ENCODE results near the gene CUTC. TPM values are rescaled to one million over a fixed set of nuclear protein-coding genes. Genes with fewer than 3 reads are reported as not detected.

CUTC gene
- total RNA-seq, 1 donor = 18.3 TPM

DNA sequence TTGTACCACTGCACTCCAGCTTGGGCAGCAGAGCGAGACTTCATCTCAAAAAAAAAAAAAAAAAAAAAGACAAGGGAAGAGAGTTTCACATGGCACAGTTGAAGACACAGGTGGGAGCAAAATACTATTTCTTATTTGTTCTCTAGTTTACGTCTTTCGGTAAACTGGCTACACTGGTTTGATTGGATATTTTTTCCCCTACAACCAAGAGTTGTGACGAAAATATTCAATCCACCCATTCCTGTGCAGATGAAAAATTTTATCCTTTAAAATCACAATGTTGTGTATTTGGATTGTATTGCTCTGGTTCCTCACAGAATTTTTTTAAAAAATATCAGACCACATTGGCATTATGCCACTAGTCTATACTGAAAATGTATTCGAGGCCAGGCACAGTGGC lies 35.9 kb downstream of the CUTC start:
- no peak for DNase-seq (ENCODE audit: low read depth)
- H3K4me3 ChIP-seq (ENCODE audit: low read depth, low read length) = no peak overlapping the region
- TF ChIP-seq, protein P1, sequence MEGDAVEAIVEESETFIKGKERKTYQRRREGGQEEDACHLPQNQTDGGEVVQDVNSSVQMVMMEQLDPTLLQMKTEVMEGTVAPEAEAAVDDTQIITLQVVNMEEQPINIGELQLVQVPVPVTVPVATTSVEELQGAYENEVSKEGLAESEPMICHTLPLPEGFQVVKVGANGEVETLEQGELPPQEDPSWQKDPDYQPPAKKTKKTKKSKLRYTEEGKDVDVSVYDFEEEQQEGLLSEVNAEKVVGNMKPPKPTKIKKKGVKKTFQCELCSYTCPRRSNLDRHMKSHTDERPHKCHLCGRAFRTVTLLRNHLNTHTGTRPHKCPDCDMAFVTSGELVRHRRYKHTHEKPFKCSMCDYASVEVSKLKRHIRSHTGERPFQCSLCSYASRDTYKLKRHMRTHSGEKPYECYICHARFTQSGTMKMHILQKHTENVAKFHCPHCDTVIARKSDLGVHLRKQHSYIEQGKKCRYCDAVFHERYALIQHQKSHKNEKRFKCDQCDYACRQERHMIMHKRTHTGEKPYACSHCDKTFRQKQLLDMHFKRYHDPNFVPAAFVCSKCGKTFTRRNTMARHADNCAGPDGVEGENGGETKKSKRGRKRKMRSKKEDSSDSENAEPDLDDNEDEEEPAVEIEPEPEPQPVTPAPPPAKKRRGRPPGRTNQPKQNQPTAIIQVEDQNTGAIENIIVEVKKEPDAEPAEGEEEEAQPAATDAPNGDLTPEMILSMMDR (IDR thresholded peaks at IDR 0.05; ENCODE audit: insufficient read depth, low read length) = no peak

DNA sequence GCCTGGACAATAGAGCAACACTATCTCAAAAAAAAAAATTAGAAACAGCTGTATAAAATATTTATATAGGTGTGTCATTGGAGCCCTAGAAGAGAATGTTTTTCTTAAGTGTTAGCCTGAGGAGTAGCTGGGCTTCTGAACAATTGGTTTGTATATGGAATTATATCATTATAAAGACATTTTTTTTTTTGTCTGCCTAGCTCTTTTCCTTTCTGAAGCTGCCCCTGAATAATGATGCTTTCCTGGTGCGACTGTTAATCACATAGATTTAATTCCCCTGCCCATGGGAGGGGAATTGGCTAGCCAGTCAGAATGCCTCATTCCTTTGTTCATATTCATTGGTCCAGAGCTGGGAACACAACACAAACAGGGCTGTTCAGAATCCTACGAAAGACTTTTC lies 36.5 kb downstream of the CUTC start:
- TF ChIP-seq, protein P1 (IDR thresholded peaks at IDR 0.05; ENCODE audit: insufficient read depth, low read length) = no peak
- no peak overlapping the region for H3K4me3 ChIP-seq (ENCODE audit: low read depth, low read length)
- peak; percentile 74 for DNase-seq (ENCODE audit: low read depth)

DNA sequence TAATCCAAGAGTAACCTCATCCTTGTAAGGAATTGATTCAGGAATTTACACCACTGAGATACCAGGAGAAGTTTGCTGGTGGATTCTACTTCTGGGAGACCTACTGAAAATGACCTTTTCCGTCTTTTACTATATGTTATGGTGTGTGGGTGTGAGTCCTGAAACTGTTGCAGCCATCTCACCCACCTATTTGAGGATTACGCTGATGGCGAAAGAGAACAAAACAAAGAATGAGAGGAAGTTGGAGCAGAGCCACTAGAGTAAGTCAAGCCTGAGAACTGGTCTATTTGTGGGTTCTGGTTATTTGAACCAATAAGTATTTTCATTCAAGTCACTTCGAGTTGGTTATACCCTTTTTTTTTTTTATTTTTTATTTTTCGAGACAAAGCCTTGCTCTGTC lies 37.7 kb downstream of the CUTC start:
- no peak overlapping the region for H3K4me3 ChIP-seq (ENCODE audit: low read depth, low read length)
- no peak for DNase-seq (ENCODE audit: low read depth)
- TF ChIP-seq, protein P1 (IDR thresholded peaks at IDR 0.05; ENCODE audit: insufficient read depth, low read length) = no peak

DNA sequence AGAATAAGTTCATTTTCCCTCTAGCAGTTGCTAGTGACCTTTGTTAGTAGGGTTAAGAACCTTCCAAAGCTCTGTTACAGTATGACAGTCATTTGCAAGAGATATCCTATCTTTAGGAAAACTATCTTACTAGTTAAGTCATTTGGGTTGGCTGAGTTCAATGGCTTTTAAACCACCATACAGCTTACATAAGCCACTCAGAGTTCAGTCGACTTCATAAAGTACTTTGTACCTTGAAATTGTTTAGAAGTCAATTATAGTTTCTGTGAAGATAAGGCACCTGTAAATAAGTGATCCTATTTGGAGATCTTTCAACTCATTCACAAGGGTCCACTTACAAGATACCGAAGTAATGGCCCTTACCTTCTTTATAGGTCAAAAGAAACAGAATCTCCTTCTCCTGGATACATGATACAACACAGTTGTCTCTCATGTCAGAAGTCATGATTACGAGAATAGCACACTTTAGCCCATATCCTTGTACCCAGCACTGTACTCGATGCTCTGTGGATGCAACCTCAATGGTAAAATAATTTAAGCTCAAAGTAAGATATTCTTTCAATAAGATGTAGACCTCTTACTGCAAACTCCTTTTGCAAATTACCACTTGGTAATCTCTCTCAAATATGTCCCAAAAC lies 38.5 kb downstream of the CUTC start:
- TF ChIP-seq, protein P1 (IDR thresholded peaks at IDR 0.05; ENCODE audit: insufficient read depth, low read length) = no peak
- H3K4me3 ChIP-seq (ENCODE audit: low read depth, low read length) = no peak overlapping the region
- DNase-seq (ENCODE audit: low read depth) = no peak

DNA sequence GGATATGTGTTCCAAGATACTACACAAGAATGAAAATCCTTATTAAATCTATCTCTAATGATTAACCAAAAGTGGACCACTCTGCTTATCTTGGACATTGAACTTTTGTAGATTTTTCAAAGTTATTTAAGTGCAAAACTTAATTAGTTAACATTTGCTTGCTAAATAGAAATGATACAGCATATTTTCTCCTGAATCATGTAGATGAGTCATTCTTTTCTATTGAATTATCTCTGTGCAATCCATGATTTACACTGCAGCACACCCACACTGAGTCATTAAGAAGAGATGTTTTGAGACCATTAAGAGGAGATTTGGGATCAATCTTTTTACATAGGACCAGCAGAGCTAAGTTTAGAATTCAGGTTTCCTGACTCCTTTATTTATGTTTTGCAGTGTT lies 43.8 kb downstream of the CUTC start:
- TF ChIP-seq, protein P1 (IDR thresholded peaks at IDR 0.05; ENCODE audit: insufficient read depth, low read length) = no peak
- peak; percentile 90 for DNase-seq (ENCODE audit: low read depth)
- H3K4me3 ChIP-seq (ENCODE audit: low read depth, low read length) = no peak overlapping the region

DNA sequence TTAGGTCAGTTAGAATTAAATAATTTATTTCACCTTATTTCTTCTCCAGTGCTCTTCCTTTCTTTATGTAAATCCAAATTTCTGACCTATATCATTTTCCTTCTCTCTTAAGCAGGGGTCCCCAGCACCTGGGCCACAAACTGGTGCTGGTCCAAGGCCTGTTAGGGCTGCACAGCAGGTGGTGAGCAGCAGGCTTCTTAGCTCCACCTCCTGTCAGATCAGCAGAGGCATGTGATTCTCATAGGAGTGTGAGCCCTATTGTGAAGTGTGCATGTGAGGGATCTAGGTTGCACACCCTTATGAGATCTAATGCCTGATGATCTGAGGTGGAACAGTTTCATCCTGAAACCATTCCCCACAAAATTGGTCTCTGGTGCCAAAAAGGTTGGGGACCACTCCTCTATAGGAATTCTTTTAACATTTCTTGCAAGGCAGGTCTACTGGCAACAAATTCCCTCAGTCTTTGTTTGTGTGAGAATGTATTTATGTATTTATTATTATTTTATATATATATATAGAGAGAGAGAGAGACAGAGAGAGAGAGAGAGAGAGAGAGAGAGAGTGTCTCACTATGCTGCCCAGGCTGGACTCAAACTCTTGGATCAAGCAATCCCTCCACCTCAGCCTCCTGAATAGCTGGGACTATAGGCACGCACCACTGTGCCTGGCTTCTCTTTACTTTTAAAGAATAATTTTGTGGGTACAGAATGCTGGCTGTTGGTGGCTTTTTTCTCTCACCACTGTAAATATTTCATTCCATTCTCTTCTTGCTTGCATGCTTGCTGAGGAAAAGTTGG lies 46.1 kb downstream of the CUTC start:
- TF ChIP-seq, protein P1 (IDR thresholded peaks at IDR 0.05; ENCODE audit: insufficient read depth, low read length) = no peak
- no peak for DNase-seq (ENCODE audit: low read depth)
- H3K4me3 ChIP-seq (ENCODE audit: low read depth, low read length) = no peak overlapping the region
